WTC11 (cell line): ENCODE data around the gene RADIL. TPM values are rescaled to one million over a fixed set of nuclear protein-coding genes. Genes with fewer than 3 reads are reported as not detected.

Experiments
- ATAC-seq: fragments of 200-7000 bp; cut with Tn5 transposase; 2 replicates; pipeline ENCODE4 v1.10.0; 2021; ENCODE audit warnings: mild to moderate bottlenecking, moderate library complexity
- CTCF ChIA-PET: fragments of 300-600 bp; sonication (Branson Sonifier 250); formaldehyde crosslinking; loops from one replicate; lab custom pipeline; 2021; ENCODE audit warnings: antibody characterized with exemption; lab: Charles Lee
- POLR2A ChIA-PET: fragments of 350-600 bp; sonication (Branson Sonifier 250); formaldehyde crosslinking; loops from one replicate; lab custom pipeline; 2021; ENCODE audit warnings: antibody characterized with exemption; lab: Charles Lee
- DNase-seq: peaks from one replicate; pipeline ENCODE4 v3.0.0; 2021; ENCODE audit warnings: low spot score
- H3K27ac Mint-ChIP-seq: 2 replicates; pipeline ENCODE4 v1.8.0; 2021; ENCODE audit warnings: mixed read lengths
- H3K27me3 Mint-ChIP-seq: 2 replicates; pipeline ENCODE4 v1.8.0; 2021; ENCODE audit warnings: low read depth, mild to moderate bottlenecking, moderate library complexity, mixed read lengths
- H3K36me3 Mint-ChIP-seq: 2 replicates; pipeline ENCODE4 v1.8.0; 2021; ENCODE audit warnings: mixed read lengths
- H3K4me1 Mint-ChIP-seq: 2 replicates; pipeline ENCODE4 v1.8.0; 2022; ENCODE audit warnings: mixed read lengths
- H3K4me3 Mint-ChIP-seq: 2 replicates; pipeline ENCODE4 v1.8.0; 2021; ENCODE audit warnings: mild to moderate bottlenecking, moderate library complexity, mixed read lengths
- H3K9me3 Mint-ChIP-seq: 2 replicates; pipeline ENCODE4 v1.8.0; 2021; ENCODE audit warnings: mixed read lengths
- AFF4 ChIP-seq: sonication (generic); formaldehyde crosslinking; IDR thresholded peaks from 2 replicates; pipeline ENCODE4 v1.8.1; 2023; ENCODE audit warnings: mild to moderate bottlenecking, missing genetic modification reagents, borderline replicate concordance
- AR ChIP-seq: fragments of 250-450 bp; sonication (Bioruptor Pico); IDR thresholded peaks from 2 replicates; pipeline ENCODE4 v1.9.0; 2021; ENCODE audit warnings: mild to moderate bottlenecking
- ATF1 ChIP-seq: sonication (generic); formaldehyde crosslinking; IDR thresholded peaks from 2 replicates; pipeline ENCODE4 v1.8.1; 2023; ENCODE audit warnings: mild to moderate bottlenecking, moderate library complexity, missing genetic modification reagents
- ELF4 ChIP-seq: sonication (generic); formaldehyde crosslinking; IDR thresholded peaks from 2 replicates; pipeline ENCODE4 v1.8.1; 2022; ENCODE audit warnings: low read depth, mild to moderate bottlenecking, moderate library complexity, missing genetic modification reagents
- EMX1 ChIP-seq: fragments of 250-450 bp; sonication (Bioruptor Pico); IDR thresholded peaks from 2 replicates; pipeline ENCODE4 v1.8.0; 2021; ENCODE audit warnings: mild to moderate bottlenecking
- NFATC4 ChIP-seq: fragments of 250-450 bp; sonication (Bioruptor Pico); IDR thresholded peaks from 2 replicates; pipeline ENCODE4 v1.9.0; 2021; ENCODE audit warnings: mild to moderate bottlenecking
- PRDM15 ChIP-seq: sonication (generic); formaldehyde crosslinking; IDR thresholded peaks from 2 replicates; pipeline ENCODE4 v1.8.0; 2022; ENCODE audit warnings: missing genetic modification reagents
- RELA ChIP-seq: sonication (generic); formaldehyde crosslinking; IDR thresholded peaks from 2 replicates; pipeline ENCODE4 v1.8.1; 2022; ENCODE audit warnings: missing genetic modification reagents, mild to moderate bottlenecking, borderline replicate concordance
- RORB ChIP-seq: fragments of 250-450 bp; sonication (Bioruptor Pico); IDR thresholded peaks from 2 replicates; pipeline ENCODE4 v1.9.0; 2021; ENCODE audit warnings: mild to moderate bottlenecking
- ZNF232 ChIP-seq: sonication (generic); formaldehyde crosslinking; IDR thresholded peaks from 2 replicates; pipeline ENCODE4 v1.8.0; 2022; ENCODE audit warnings: mild to moderate bottlenecking, missing genetic modification reagents
- ZNF263 ChIP-seq: sonication (generic); formaldehyde crosslinking; IDR thresholded peaks from 2 replicates; pipeline ENCODE4 v1.8.1; 2022; ENCODE audit warnings: low read depth, mild to moderate bottlenecking, moderate library complexity, missing genetic modification reagents
- total RNA-seq: library from RNA; stranded (reverse); gene quantifications from 3 replicates; pipeline ENCODE4 v1.2.3, GENCODE V29; 2021
- TF ChIP-seq, protein P1 (sequence below): sonication (generic); formaldehyde crosslinking; IDR thresholded peaks from 2 replicates; pipeline ENCODE4 v1.8.1; 2023; ENCODE audit warnings: mild to moderate bottlenecking, moderate library complexity, missing genetic modification reagents
- TF ChIP-seq, protein P2 (sequence below): sonication (generic); formaldehyde crosslinking; conservative IDR thresholded peaks from 2 replicates; pipeline ENCODE4 v1.8.1; 2022; ENCODE audit warnings: mild to moderate bottlenecking, missing genetic modification reagents
- TF ChIP-seq, protein P3 (sequence below): fragments of 250-450 bp; sonication (Bioruptor Pico); IDR thresholded peaks from 2 replicates; pipeline ENCODE4 v1.9.0; 2021; ENCODE audit warnings: moderate library complexity, mild to moderate bottlenecking, inconsistent platforms, borderline replicate concordance
- TF ChIP-seq, protein P4 (sequence below): sonication (generic); formaldehyde crosslinking; IDR thresholded peaks from 2 replicates; pipeline ENCODE4 v1.8.1; 2022; ENCODE audit warnings: missing genetic modification reagents, borderline replicate concordance

The RADIL gene
- total RNA-seq, 1 experiment from 2014 or later = 11.1 TPM

DNA sequence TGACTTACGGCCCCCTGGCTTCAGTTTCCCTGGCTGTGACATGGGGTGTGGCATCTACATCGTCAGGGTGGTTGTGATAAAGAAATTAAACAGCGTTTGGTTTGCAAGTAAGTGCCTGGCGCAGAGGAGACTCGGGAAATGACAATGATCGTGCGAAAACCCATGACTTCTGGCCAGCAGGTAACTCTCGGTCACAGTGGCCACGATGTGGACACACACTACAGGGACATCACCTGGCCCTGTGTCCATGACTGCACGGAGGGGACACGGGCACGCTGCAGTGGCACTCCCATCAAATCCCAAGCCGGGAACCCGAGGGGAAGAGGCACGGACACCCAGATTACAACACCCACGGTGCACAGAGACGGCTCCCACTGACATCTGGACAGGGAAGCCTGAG lies 50.3 kb downstream of the RADIL start (continued):
- TF ChIP-seq PRDM15 (no peak), ZNF232 (CRISPR knock-in tag) (no peak), RORB (CRISPR knock-in tag) (no peak)
- TF ChIP-seq, protein P1, sequence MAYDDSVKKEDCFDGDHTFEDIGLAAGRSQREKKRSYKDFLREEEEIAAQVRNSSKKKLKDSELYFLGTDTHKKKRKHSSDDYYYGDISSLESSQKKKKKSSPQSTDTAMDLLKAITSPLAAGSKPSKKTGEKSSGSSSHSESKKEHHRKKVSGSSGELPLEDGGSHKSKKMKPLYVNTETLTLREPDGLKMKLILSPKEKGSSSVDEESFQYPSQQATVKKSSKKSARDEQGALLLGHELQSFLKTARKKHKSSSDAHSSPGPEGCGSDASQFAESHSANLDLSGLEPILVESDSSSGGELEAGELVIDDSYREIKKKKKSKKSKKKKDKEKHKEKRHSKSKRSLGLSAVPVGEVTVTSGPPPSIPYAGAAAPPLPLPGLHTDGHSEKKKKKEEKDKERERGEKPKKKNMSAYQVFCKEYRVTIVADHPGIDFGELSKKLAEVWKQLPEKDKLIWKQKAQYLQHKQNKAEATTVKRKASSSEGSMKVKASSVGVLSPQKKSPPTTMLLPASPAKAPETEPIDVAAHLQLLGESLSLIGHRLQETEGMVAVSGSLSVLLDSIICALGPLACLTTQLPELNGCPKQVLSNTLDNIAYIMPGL = no peak

- POLR2A ChIA-PET = no interaction called here
- H3K27me3 Mint-ChIP-seq = no peaks in the 10 kb centered on the region
- no peak for DNase-seq
- no peak for TF ChIP-seq RELA
- no peak for TF ChIP-seq EMX1
- TF ChIP-seq ATF1 = no peak
- TF ChIP-seq, protein P2, sequence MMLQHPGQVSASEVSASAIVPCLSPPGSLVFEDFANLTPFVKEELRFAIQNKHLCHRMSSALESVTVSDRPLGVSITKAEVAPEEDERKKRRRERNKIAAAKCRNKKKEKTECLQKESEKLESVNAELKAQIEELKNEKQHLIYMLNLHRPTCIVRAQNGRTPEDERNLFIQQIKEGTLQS = no peak
- TF ChIP-seq, all 79 proteins: peak for 0
- peaks cover 6% of the 10 kb centered on the region for H3K4me1 Mint-ChIP-seq
- no peak overlapping the region for H3K27ac Mint-ChIP-seq
- no peak overlapping the region for H3K4me3 Mint-ChIP-seq
- CTCF ChIA-PET = interaction anchor here (0.9 to 5.7 kb wide), 4 partner anchors 13 to 256 kb away, joined by 3 to 83 read pairs (median 5); partner anchors contain the start of gene RADIL
- no peak for ATAC-seq
- no peaks in the 10 kb centered on the region for H3K36me3 Mint-ChIP-seq
- no peaks in the 10 kb centered on the region for H3K9me3 Mint-ChIP-seq
Measured at GRCh38 chr7:4832711-4833110, 50.8 kb downstream of the RADIL start.

- Mint-ChIP-seq H3K36me3 (no peaks in the 10 kb centered on the region), H3K4me1 (peaks cover 2% of the 10 kb centered on the region), H3K27ac (no peak overlapping the region), H3K4me3 (no peak overlapping the region), H3K9me3 (no peaks in the 10 kb centered on the region), H3K27me3 (no peaks in the 10 kb centered on the region)
- DNase-seq (no peak), ATAC-seq (no peak)
- ChIA-PET CTCF (interaction anchor here (0.9 to 5.7 kb wide), 8 partner anchors 14 to 257 kb away, joined by 3 to 83 read pairs (median 6); partner anchors contain the start of genes AP5Z1 and RADIL), POLR2A (no interaction called here)
- TF ChIP-seq, protein P1 = no peak
- TF ChIP-seq AR (CRISPR knock-in tag) = no peak
- TF ChIP-seq, protein P3, sequence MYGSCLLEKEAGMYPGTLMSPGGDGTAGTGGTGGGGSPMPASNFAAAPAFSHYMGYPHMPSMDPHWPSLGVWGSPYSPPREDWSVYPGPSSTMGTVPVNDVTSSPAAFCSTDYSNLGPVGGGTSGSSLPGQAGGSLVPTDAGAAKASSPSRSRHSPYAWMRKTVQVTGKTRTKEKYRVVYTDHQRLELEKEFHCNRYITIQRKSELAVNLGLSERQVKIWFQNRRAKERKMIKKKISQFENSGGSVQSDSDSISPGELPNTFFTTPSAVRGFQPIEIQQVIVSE = no peak
- no peak for TF ChIP-seq ELF4 (CRISPR knock-in tag)
- no peak for TF ChIP-seq AFF4 (CRISPR knock-in tag)
- TF ChIP-seq, protein P4, sequence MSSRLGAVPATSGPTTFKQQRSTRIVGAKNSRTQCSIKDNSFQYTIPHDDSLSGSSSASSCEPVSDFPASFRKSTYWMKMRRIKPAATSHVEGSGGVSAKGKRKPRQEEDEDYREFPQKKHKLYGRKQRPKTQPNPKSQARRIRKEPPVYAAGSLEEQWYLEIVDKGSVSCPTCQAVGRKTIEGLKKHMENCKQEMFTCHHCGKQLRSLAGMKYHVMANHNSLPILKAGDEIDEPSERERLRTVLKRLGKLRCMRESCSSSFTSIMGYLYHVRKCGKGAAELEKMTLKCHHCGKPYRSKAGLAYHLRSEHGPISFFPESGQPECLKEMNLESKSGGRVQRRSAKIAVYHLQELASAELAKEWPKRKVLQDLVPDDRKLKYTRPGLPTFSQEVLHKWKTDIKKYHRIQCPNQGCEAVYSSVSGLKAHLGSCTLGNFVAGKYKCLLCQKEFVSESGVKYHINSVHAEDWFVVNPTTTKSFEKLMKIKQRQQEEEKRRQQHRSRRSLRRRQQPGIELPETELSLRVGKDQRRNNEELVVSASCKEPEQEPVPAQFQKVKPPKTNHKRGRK (CRISPR knock-in tag) = no peak
- no peak for TF ChIP-seq NFATC4 (CRISPR knock-in tag)
- no peak for TF ChIP-seq ZNF263 (CRISPR knock-in tag)
Measured at GRCh38 chr7:4831723-4832495, 51.6 kb downstream of the RADIL start.
